Measurements from ENCODE around the gene CENPM. TPM values are rescaled to one million over a fixed set of nuclear protein-coding genes. Genes with fewer than 3 reads are reported as not detected.

Gene CENPM
- total RNA-seq, result 43.1 and 43.8 TPM in 2 replicates

DNA sequence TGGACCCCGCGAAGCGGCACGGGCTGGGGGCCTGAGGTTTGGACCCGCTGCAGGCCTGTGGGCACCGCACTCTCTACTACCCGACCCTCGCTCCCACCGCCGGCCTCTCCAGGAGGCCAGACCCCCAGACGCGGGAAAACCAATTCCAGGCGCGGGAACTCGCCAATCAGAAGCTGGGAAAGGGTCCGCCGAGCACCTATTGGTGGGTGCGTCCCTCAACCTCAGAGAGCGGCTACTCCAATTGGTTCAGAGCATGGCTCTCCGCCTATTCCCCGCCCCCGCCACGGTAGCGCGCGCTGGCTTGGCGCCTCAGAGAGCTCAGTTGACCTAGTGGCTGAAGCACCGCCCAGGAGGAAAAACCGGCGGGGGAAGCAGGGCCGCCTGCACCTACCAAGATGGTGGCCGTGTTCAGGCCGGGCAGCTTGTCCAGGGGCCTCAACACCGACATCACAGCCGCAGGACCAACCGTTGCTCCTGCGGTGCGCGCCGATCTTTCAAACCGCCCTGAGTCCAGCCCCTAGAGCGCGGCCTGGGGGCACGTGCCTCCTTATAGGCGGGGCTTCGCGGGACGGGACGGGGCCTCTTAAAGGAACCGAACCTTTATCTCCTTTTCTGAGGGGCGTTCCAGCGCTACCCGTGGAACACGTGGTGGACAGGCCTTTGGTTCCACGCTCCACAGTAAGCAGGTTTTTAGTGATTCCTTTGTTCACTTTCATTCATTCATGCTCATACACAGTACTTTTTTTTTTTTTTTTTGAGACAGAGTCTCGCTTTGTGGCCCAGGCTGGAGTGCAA is at the start of gene CENPM:
CENPM (minus strand) TSS at position 524 of the 795 bp plus-strand sequence; CDS start at position 448, 76 bp downstream.

DNA sequence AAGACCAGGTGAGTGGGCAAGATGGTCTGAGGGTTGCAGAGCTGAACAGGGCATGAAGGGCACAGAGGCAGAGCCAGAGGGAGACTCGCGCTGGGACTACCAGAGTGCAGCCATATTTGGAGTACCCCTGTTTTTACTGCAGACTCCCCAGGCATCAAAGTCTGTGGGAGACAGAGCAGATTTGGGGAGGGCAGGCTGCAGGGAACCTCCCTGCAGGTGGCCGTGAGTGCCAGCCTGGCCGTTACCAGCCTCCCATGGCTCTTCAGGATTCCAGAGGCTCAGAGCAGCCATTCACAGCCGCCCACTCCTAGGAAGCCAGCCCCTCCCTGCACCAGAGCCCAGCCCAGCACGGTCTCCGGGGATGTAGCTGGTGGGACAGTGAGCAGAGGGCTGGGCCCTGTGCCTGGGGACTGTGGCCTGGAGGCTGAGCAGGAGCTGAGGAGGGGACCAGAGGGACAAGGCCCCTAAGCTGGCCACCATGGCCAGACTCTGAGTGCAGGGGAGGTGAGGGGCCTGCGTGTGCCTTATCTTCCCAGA is 22.2 kb upstream of the CENPM start, which contains the start of gene SEPTIN3:
SEPTIN3 (plus strand) TSS at position 334 of the 537 bp plus-strand sequence. CDS start 2,050 bp downstream, outside the sequence.

GRCh38 chr22:41951898-41952474 is 5.0 kb upstream of the CENPM start, which contains the start of gene SMIM45:
TSS of gene SMIM45 (plus strand) at chr22:41952150.

DNA sequence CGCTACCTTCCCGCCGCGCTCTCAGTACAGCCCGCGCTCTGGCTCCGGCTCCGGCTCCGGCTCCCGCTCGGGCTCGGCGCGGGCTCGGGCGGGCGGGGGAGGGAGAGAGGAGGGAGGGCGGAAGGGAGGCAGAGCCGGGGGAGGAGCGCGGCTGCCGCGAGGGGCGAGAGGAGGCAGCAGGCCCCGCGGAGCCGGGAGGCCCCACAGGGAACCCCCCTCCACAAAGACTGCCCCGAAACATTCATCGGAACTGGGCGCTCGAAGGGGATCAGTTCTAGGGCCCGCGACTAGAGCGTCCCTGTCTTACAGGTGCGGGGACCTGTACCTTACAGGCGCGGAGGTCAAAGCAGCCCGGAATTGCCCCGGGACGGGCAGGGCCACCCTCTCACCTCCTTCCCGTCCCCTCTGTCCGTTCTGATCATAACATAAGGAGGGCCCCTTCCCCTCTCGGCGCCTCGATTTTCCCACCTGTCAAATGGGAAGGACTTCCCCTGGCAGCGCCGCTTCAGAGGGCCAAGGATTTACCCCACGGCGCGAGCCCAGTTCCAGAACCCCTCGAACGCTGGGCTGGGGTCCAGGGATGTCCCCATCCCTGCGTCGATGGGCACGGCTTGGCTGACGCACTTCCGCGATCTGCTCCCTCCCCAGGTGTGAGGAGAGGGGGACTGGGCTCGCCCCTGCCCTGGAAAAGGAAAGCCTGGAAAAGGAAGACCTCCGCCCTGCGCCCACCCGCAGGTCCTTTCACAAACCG is 31.7 kb downstream of the CENPM start, which contains the start of gene SHISA8:
SHISA8 (minus strand) TSS at position 40 of the 751 bp plus-strand sequence. CDS start 407 bp downstream, outside the sequence.

Other genes starting within 250 kb of the CENPM start
- gene MEI1, start 247.6 kb downstream of the CENPM start, total RNA-seq, result 4.6 and 8.6 TPM in 2 replicates
- gene CCDC134, start 146.5 kb downstream of the CENPM start, total RNA-seq, result 12.8 and 13.3 TPM in 2 replicates
- 72.4 and 74.4 TPM in 2 replicates for gene SREBF2, start 114.0 kb downstream of the CENPM start, total RNA-seq
- not detected in 2 replicates for gene SHISA8, start 32.1 kb downstream of the CENPM start, total RNA-seq
- gene TNFRSF13C, start 20.3 kb downstream of the CENPM start, total RNA-seq, result 0.18 TPM in 1 of 2 replicates, not detected in the other
- under 0.01 TPM in 1 of 2 replicates, not detected in the other for gene SEPTIN3, start 22.3 kb upstream of the CENPM start, total RNA-seq
- gene WBP2NL, start 51.6 kb upstream of the CENPM start, total RNA-seq, result 0.18 TPM in 1 of 2 replicates, not detected in the other
- 55.3 and 63.1 TPM in 2 replicates for gene NAGA, start 123.7 kb upstream of the CENPM start, total RNA-seq
- gene PHETA2, start 127.1 kb upstream of the CENPM start, total RNA-seq, result 27.5 and 29.4 TPM in 2 replicates
- 4.6 and 6.0 TPM in 2 replicates for gene SMDT1, start 132.5 kb upstream of the CENPM start, total RNA-seq
- 70.2 and 84.5 TPM in 2 replicates for gene NDUFA6, start 143.6 kb upstream of the CENPM start, total RNA-seq
- gene CYP2D6, start 183.7 kb upstream of the CENPM start, total RNA-seq, result not detected in 2 replicates